HT1080 (cell line): ENCODE results near the gene FLCN. TPM values are rescaled to one million over a fixed set of nuclear protein-coding genes. Genes with fewer than 3 reads are reported as not detected.
"Not testable (repeated sequence)": the region's sequence is repeated elsewhere in the genome, so short reads cannot be mapped to it uniquely, and the experiment has no call there.

Experiments used
- DNase-seq: peaks from one replicate; pipeline ENCODE4 v3.0.0-alpha.2; 2015; ENCODE audit warnings: low read depth
- polyA plus RNA-seq, 2 experiments: library from polyadenylated mRNA; depleted of rRNA; stranded (reverse); fragments of >200 nt; gene quantifications; 2 replicates each; pipeline ENCODE4 v1.2.3, GENCODE V29; 2015
- total RNA-seq: library from RNA; depleted of rRNA; stranded (reverse); fragments of >200 nt; shearing (Covaris generic); gene quantifications from 2 replicates; pipeline ENCODE4 v1.2.3, GENCODE V29; 2014; rRNA removed

The FLCN gene
- total RNA-seq = 26.0 and 35.4 TPM in 2 replicates
- 9.0 and 10.1 TPM in 2 replicates for polyA plus RNA-seq (2015; cell fraction: cytosol; rRNA removed)
- 36.9 and 38.0 TPM in 2 replicates for polyA plus RNA-seq (2015; cell fraction: nucleus; rRNA removed)

- DNase-seq = peak; percentile 78
These were observed at the start of gene FLCN for GRCh38 chr17:17237026-17237799. Gene FLCN, minus strand, starts transcription at chr17:17237168. Its CDS starts 9,031 bp downstream, at chr17:17228137.

- no peak for DNase-seq
These were observed 49.0 kb upstream of the FLCN start for GRCh38 chr17:17285951-17286350.

GRCh38 chr17:17280613-17281549 lies 43.9 kb upstream of the FLCN start, which contains the start of gene COPS3:
Gene COPS3, minus strand, starts transcription at chr17:17281246. Its CDS starts 60 bp downstream, at chr17:17281186.
- DNase-seq = peak; percentile 94

- no peak for DNase-seq
These were observed 42.3 kb upstream of the FLCN start for GRCh38 chr17:17279316-17279715.

- DNase-seq = not testable (repeated sequence)
These were observed 40.5 kb upstream of the FLCN start for GRCh38 chr17:17277431-17277830.

- DNase-seq = no peak
These were observed 39.0 kb upstream of the FLCN start for GRCh38 chr17:17275971-17276370.

- DNase-seq = no peak
These were observed 33.2 kb upstream of the FLCN start for GRCh38 chr17:17269926-17270773.

GRCh38 chr17:17264430-17264829 lies 27.5 kb upstream of the FLCN start:
- no peak for DNase-seq

- DNase-seq = no peak
These were observed 22.0 kb upstream of the FLCN start for GRCh38 chr17:17258998-17259397.

- no peak for DNase-seq
These were observed 21.0 kb upstream of the FLCN start for GRCh38 chr17:17258011-17258410.

- no peak for DNase-seq
These were observed 19.3 kb upstream of the FLCN start for GRCh38 chr17:17256316-17256715.

GRCh38 chr17:17255689-17256088 lies 18.7 kb upstream of the FLCN start:
- not testable (repeated sequence) for DNase-seq

- no peak for DNase-seq
These were observed 17.1 kb upstream of the FLCN start for GRCh38 chr17:17254036-17254435.

- no peak for DNase-seq
These were observed 16.4 kb upstream of the FLCN start for GRCh38 chr17:17253406-17253805.

- no peak for DNase-seq
These were observed 15.2 kb upstream of the FLCN start for GRCh38 chr17:17252149-17252661.

GRCh38 chr17:17246879-17247278 lies 9.9 kb upstream of the FLCN start:
- DNase-seq = no peak

- no peak for DNase-seq
These were observed 6.2 kb upstream of the FLCN start for GRCh38 chr17:17243163-17243562.

- DNase-seq = no peak
These were observed 5.3 kb upstream of the FLCN start for GRCh38 chr17:17242246-17242645.

GRCh38 chr17:17241656-17242055 lies 4.7 kb upstream of the FLCN start:
- DNase-seq = no peak

- DNase-seq = no peak
These were observed 2.9 kb upstream of the FLCN start for GRCh38 chr17:17239832-17240231.
